ENCODE data around the gene SFXN5. TPM values are rescaled to one million over a fixed set of nuclear protein-coding genes. Genes with fewer than 3 reads are reported as not detected.

SFXN5 gene
- total RNA-seq, 1 donor from 2014 or later: 27.5 TPM

- DNase-seq: no peak
Measured at GRCh38 chr2:72994282-72994990, 77.1 kb downstream of the SFXN5 start.

- no peak for DNase-seq
Measured at GRCh38 chr2:72993933-72994280, 77.6 kb downstream of the SFXN5 start.

GRCh38 chr2:72993147-72993932 lies 78.2 kb downstream of the SFXN5 start:
- no peak for DNase-seq

- no peak for DNase-seq
Measured at GRCh38 chr2:72992734-72993102, 78.8 kb downstream of the SFXN5 start.

- DNase-seq: no peak
Measured at GRCh38 chr2:72991980-72992733, 79.4 kb downstream of the SFXN5 start.

- no peak for DNase-seq
Measured at GRCh38 chr2:72991439-72991725, 80.1 kb downstream of the SFXN5 start.

GRCh38 chr2:72990695-72991438 lies 80.6 kb downstream of the SFXN5 start:
- no peak for DNase-seq

GRCh38 chr2:72989770-72990556 lies 81.5 kb downstream of the SFXN5 start:
- DNase-seq: no peak

- no peak for DNase-seq
Measured at GRCh38 chr2:72988726-72989273, 82.7 kb downstream of the SFXN5 start.

GRCh38 chr2:72988041-72988440 lies 83.5 kb downstream of the SFXN5 start:
- no peak for DNase-seq

- DNase-seq: no peak
Measured at GRCh38 chr2:72985891-72986683, 85.4 kb downstream of the SFXN5 start.

GRCh38 chr2:72985136-72985535 lies 86.4 kb downstream of the SFXN5 start:
- DNase-seq: no peak

GRCh38 chr2:72984172-72984671 lies 87.3 kb downstream of the SFXN5 start:
- DNase-seq: no peak

GRCh38 chr2:72983500-72984161 lies 87.9 kb downstream of the SFXN5 start:
- DNase-seq: no peak

- DNase-seq: no peak
Measured at GRCh38 chr2:72982781-72983499, 88.6 kb downstream of the SFXN5 start.

- no peak for DNase-seq
Measured at GRCh38 chr2:72982219-72982618, 89.3 kb downstream of the SFXN5 start.

GRCh38 chr2:72981536-72981935 lies 90.0 kb downstream of the SFXN5 start:
- DNase-seq: no peak

GRCh38 chr2:72980535-72981217 lies 90.8 kb downstream of the SFXN5 start:
- no peak for DNase-seq

GRCh38 chr2:72979896-72980295 lies 91.6 kb downstream of the SFXN5 start:
- no peak for DNase-seq

Data from occipital lobe (tissue), 2 donors.